HG03103 (cell line): Measurements from ENCODE around the gene NRXN2.
"Not testable (repeated sequence)": the region's sequence is repeated elsewhere in the genome, so short reads cannot be mapped to it uniquely, and the experiment has no call there.

Source experiments
- ATAC-seq: cut with Tn5 transposase; IDR thresholded peaks from one replicate; pipeline ENCODE4 v1.9.1; 2021; ENCODE audit warnings: low read depth; ENCODE audit not compliant: unreplicated experiment

Gene NRXN2

DNA sequence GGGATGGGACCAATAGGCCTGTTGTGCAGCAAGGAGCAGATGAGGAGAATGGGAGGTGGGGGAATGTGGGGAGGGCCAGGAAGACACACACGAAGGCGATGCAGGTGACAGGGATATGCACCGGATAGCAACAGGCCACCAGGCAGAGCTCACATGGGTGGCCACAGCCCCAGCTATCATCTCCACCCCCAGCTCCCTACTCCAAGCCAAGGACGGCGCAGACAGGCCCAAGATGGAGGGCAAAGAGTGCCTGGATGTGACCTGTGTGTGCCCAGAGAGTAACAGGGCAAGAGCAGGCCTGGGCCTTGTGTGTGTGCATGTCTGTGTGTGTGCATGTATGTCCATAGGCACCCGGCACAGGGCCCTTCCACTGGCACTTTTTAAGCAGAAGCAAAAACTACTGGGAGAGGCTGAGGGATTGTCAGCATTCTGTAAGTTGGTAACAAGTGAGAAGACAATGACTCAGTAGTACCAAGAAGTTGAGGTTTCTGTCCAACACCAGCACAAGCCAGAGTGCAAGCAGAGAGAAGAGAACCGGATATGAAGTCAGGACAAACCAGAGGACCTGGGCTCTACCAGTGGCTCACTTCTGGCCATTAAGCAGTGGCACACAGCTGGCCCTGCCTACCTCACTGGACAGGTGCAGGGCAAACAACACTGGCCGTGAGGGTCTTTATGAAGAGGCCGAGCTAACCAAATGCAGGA is 36.4 kb downstream of the NRXN2 start:
- ATAC-seq = no peak

GRCh38 chr11:64685536-64685935 is 37.5 kb downstream of the NRXN2 start:
- no peak for ATAC-seq

DNA sequence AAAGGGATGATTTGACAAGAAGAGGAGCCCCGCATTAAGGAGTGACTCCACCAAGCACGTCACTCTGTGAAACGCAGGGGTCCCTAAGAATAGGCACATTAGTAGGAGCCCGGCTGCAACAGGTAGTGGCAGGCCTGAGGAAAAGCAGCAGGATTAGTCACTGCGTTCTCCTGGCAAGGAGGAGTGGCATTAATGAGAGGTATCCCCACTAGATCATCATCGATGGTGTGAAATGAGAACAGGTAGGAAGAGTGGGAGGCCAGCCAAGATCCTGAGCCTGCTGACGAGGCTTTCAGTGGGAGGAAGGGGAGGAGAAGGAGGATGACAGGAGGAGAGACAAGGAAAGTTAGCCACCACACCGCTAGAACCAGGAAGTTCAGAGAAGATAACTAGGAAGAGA is 38.6 kb downstream of the NRXN2 start:
- no peak for ATAC-seq

DNA sequence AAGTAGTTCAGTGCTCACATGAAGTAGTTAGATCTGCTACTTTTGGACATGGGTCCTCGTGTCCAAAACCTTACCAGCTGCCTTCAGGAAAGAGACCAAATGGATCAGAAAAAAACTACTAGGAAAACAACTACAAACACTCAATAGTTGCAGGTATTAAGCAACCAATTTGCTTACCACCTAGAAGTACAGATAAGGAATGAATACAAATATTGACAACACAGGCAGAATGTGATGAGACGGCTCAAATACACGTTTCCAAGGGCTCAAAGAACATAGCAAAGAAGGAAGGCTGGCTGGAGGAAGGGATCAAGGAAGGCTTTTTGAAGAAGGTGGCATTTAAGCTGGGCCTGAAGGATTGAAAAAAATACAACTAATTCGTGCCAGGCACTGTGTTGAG is 41.8 kb downstream of the NRXN2 start:
- ATAC-seq = no peak

GRCh38 chr11:64679846-64680245 is 43.2 kb downstream of the NRXN2 start:
- no peak for ATAC-seq

DNA sequence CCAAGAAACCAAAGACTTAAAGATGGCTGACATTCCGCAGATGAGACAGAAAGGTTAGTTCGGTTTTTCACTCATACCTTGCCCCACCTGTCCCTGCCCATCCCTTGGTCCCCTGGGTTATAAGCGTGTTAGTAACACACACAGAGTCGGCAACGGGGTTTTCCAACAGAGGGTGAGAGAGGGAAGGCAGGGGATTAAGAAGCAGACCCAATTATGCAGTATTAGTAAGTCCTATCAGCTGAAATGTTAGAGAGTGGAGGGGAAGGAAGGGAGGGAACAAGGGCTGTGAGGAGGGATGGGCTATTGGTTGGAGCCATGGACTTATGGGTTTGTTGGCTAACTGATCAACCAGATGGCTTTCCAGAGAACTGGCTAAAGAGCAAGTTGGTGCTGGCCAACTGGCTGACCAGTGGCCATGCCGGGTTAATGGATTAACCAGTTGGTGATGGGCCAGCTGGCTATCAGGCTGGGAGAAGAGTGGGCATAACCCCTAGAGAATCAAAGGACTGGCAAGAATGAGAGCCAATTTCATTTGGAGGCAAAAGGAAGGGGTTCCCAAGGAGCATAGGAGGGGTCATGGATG is 45.5 kb downstream of the NRXN2 start:
- ATAC-seq = no peak

DNA sequence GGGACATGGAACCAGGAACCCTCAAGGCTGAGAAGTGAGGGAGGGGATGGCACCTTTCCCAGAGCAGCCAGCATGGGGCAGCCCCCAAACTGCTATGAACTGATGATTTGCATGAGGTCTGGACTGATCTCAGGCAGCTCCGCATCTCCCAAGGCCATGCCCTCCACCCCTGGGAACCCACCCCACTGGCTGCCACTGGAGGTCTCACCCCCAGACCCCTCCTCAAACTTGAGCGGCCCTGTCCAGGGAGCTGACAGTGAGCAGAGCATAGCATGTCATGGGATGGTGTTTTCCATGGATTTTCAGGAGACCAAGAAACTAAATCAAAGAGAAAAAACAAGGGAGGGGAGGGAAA is 46.8 kb downstream of the NRXN2 start:
- ATAC-seq = no peak

GRCh38 chr11:64675450-64676260 is 47.3 kb downstream of the NRXN2 start:
- no peak for ATAC-seq

- ATAC-seq = no peak
Observed at GRCh38 chr11:64674774-64675173, 48.2 kb downstream of the NRXN2 start.

DNA sequence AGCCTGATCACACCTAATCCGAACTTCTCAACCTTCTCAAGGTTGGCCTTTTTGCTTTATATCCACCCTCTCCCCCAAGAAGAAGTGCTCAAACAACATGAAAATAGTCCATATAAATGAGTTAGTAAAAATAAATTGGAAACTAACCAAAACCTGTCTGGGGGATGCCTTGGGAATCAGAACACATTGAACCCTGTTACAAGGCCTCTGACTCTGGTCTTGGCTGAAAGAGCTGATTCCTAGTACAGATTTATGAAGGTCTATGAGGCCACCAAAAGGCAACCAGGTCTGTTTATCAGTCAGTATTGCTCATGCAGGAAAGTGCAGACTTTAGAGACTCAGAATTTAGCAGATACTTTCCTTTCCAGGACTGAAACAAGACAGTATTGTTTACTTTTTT is 49.7 kb downstream of the NRXN2 start:
- ATAC-seq = no peak

DNA sequence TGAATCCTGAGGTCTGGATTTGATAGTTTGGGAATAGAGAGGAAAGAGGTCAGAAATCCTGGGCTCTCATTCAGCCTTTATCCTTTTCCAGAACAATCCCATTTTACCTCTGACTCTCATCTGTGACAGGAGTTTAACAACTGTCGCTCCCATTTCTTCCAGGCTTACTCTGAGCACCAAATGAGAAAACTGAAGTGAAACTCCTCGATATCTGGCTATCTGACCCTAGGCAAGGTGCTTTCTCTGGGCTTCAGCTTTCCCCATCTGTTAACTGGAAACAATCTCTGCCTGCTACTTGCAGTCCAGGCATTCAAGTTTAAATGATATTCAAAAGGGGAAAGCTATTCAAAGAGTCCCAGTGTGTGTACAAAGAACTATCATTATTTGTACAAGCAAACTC is 50.1 kb downstream of the NRXN2 start:
- ATAC-seq = no peak

- no peak for ATAC-seq
Observed at GRCh38 chr11:64670975-64671374, 52.0 kb downstream of the NRXN2 start.

DNA sequence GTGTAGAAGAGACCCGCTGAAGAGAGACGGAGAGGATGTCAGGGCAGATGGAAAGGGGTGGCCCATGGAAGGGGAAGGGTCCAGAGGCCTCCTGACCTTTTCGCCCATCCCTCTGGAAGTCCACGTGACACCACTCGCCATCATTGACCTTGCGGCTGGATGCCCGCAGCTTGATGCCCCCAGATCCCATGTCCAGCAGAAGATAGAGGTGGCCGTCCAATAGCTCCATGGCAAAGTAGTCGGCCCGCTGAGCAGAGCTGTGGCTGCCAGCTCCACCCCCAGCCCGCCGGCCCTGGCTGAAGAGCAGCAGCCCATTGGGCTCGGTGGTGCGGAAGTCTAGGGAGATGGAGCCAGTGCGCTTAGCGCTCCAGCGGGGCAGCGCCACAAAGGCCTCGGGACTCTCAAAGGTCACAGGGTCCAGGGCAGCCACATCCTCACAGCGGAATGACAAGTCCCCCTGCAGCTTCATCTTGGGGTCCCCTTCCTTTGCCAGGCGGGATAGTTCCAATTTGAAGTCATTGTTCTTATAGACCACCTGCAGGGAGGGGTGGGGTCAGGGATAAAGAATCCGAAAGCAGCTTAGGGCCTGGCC is 55.7 kb downstream of the NRXN2 start:
- ATAC-seq = no peak

- ATAC-seq = no peak
Observed at GRCh38 chr11:64665411-64665821, 57.6 kb downstream of the NRXN2 start.

- not testable (repeated sequence) for ATAC-seq
Observed at GRCh38 chr11:64664236-64664870, 58.6 kb downstream of the NRXN2 start.

DNA sequence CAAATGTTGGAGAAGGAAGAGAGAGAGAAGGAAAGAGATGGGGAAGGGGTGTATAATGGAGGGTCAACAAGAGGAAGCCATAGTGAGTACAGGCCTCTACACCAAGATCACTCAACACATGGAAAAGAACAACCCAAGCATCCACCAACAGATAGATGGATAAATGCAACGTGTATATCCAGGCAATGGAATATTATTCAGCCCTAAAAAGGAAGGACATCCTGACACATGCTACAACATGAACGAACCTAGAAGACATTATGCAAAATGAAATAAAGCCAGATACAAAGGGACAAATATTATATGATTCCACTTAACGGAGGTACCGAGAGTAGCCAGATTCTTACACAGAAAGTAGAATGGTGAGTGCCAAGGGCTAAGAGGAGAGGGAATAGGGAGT is 59.3 kb downstream of the NRXN2 start:
- no peak for ATAC-seq

DNA sequence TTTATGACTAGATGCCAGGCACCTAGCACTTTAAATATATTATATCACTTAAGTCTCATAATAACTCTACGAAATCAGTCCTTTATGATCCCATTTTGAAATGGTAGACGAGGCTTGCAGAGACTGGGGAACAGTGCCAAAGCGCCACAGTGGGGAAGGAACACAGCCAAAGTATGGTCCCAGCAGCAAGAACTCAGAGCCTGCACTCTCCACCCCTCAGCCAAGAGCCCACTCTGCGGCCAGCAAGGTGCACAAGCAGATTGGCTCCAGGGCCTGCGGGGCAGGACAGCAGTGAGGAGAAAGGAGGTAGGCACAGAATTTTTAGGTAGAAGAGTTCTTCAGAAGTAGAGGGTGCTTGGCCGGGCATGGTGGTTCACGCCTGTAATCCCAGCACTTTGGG is 61.4 kb downstream of the NRXN2 start:
- no peak for ATAC-seq

DNA sequence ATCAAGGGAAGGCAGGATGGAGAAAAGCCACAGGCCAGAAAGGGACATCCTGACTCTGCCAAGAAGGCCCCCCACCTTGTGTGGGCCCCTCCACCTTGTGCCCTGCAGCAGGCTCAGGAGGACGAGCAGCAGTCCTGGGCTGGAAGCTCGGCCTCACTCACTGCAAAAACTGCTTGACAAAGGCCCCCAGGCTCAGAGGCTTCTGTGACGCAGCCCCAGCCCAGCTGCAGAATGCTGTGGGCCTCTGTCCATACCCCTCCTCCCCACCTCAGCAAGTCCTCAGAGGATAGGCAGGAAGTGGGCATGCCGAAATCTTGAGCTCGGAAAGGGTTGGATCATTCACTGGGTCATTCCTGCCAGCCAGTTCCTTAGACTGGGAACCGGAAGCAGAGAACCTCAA is 61.9 kb downstream of the NRXN2 start:
- ATAC-seq = no peak

GRCh38 chr11:64660706-64661105 is 62.3 kb downstream of the NRXN2 start:
- ATAC-seq = no peak

DNA sequence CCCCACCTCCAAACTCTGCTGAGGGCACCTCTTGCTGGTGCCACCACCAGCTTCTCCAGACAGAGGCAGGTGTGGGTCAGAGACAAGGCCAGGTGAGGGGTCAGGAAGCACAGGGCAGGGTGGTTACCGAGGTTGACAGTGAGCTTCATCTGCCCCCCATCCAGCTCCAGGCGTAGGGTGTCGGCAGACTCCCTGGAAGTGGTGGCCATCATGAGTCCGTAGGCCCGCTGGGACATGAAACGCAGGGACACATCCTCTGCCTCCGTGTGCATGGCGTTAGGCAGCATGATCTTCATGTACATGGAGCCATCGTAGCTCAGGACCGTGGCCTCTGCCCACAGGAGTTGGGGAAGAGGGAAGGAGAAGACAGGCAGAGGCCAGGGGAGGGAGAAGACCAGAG is 62.8 kb downstream of the NRXN2 start:
- no peak for ATAC-seq
